Uterus (tissue), 4 donors: Measurements from ENCODE around the gene CDH6. TPM values are rescaled to one million over a fixed set of nuclear protein-coding genes. Genes with fewer than 3 reads are reported as not detected.
A peak's percentile ranks its signal among the peaks of the same experiment; 100 is the strongest.

ENCODE experiments used
- DNase-seq, 2 donors: peaks; one replicate each; pipeline ENCODE4 v3.0.0-alpha.2; 2019 to 2020
- H3K27ac ChIP-seq, 2 donors: fragments of 200-600 bp; sonication (generic); 1 replicate in 1 of 2; 2 replicates in 1 of 2; pipeline ENCODE4 v1.5.1; 2016 to 2018
- H3K27me3 ChIP-seq, 2 donors: fragments of 200-600 bp; sonication (generic); one replicate each; pipeline ENCODE4 v1.5.1; 2018 to 2019; ENCODE audit warnings: control low read depth in 1 of 2
- H3K36me3 ChIP-seq, 2 donors: fragments of 200-600 bp; sonication (generic); one replicate each; pipeline ENCODE4 v1.5.1; 2019; ENCODE audit warnings: control low read depth in 1 of 2
- H3K4me1 ChIP-seq, 2 donors: fragments of 200-600 bp; sonication (generic); one replicate each; pipeline ENCODE4 v1.5.1; 2018 to 2019; ENCODE audit warnings: control low read depth in 1 of 2
- H3K4me3 ChIP-seq, 2 donors: fragments of 200-600 bp; sonication (generic); 1 replicate in 1 of 2; 2 replicates in 1 of 2; pipeline ENCODE4 v1.5.1; 2018 to 2019; ENCODE audit warnings: mild to moderate bottlenecking in 1 of 2
- H3K9me3 ChIP-seq, 2 donors: fragments of 200-600 bp; sonication (generic); one replicate each; pipeline ENCODE4 v1.5.1; 2019; ENCODE audit warnings: control low read depth in 1 of 2
- POLR2A ChIP-seq, 2 donors: fragments of 450-650 bp; IDR thresholded peaks; one replicate each; pipeline ENCODE4 v1.6.1; 2016; ENCODE audit warnings: antibody characterized with exemption in 2 of 2, mild to moderate bottlenecking in 1 of 2, moderate library complexity in 1 of 2
- intact Hi-C: fragments of 100-400 bp; cut with DNase I; formaldehyde crosslinking; loops from one replicate; pipeline ENCODE4 v1.15.1; 2023; ENCODE audit warnings: low total_unique reads
- total RNA-seq, 4 donors: library from RNA; depleted of rRNA in 3 of 4; stranded (reverse); fragments of >200 nt in 3 of 4; gene quantifications; one replicate each; pipeline versions ENCODE4 v1.1.0 to v1.2.4, GENCODE V29; 2014 to 2023
- TF ChIP-seq, protein P1 (sequence below), 4 experiments: fragments of 200-600 bp in 2 of 4; fragments of 450-650 bp in 2 of 4; sonication (generic) in 2 of 4; IDR thresholded peaks; one replicate each; pipeline ENCODE4 v1.5.1; 2016 to 2019; ENCODE audit warnings: antibody characterized with exemption in 4 of 4, mild to moderate bottlenecking in 2 of 4, moderate library complexity in 1 of 4
- donor health status: DM: yes; HTN: yes; CAD: no.

CDH6 gene
- total RNA-seq, 4 donors from 2014 or later = 2.1 to 23.4 (median 7.0) TPM

DNA sequence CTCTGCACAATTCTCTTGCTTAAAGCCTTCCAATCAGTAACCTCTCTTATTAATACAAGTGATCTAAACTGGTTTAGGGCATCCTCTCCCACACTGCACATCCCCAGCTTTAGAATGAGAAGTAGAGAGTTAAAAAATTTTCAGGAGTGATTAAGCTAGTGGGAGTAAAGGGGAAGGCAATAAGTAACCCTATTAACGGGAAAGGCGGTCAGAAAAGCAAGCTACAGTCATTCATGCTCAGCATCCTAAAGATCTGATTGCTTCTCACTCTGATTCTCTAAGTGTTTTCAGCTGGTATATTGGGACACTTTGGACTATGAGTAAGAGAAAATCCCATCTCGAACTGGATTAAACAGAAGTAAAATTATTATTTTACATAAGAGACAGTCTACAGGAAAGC is 15.8 kb downstream of the CDH6 start:
- Histone ChIP-seq H3K4me1 (no peaks in the 10 kb centered on the region), H3K36me3 (no peaks in the 10 kb centered on the region), H3K27me3 (no peaks in the 10 kb centered on the region), H3K27ac (no peak overlapping the region), H3K4me3 (no peak overlapping the region), H3K9me3 (no peaks in the 10 kb centered on the region)
- TF ChIP-seq, protein P1, sequence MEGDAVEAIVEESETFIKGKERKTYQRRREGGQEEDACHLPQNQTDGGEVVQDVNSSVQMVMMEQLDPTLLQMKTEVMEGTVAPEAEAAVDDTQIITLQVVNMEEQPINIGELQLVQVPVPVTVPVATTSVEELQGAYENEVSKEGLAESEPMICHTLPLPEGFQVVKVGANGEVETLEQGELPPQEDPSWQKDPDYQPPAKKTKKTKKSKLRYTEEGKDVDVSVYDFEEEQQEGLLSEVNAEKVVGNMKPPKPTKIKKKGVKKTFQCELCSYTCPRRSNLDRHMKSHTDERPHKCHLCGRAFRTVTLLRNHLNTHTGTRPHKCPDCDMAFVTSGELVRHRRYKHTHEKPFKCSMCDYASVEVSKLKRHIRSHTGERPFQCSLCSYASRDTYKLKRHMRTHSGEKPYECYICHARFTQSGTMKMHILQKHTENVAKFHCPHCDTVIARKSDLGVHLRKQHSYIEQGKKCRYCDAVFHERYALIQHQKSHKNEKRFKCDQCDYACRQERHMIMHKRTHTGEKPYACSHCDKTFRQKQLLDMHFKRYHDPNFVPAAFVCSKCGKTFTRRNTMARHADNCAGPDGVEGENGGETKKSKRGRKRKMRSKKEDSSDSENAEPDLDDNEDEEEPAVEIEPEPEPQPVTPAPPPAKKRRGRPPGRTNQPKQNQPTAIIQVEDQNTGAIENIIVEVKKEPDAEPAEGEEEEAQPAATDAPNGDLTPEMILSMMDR (IDR thresholded peaks at IDR 0.05) = no peak
- TF ChIP-seq POLR2A (IDR thresholded peaks at IDR 0.05) = no peak
- no peak for DNase-seq
- intact Hi-C loops = no loop called here

DNA sequence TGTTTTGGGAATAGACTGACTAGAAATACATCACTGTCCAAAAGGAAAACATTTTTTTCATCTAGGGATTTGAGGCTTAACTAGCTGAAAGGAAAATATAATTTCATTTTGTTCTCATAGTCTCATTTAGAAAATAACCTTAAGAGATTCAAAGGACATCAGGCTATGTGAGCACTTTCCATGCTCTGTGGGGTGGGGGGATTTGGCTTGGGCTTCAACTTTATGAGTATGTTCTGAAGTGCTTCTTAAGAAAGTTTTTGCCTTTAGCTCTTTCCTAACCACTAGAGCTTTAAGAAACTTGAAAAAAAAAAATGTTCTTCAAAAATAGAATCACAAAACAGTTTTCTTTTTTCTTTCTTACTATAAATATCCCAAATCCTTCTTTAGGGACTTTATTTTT is 17.6 kb downstream of the CDH6 start:
- H3K27ac ChIP-seq = peak overlapping the region in 1 of 2 donors; percentile 53
- DNase-seq = no peak
- no peak overlapping the region for H3K4me3 ChIP-seq
- H3K9me3 ChIP-seq = no peaks in the 10 kb centered on the region
- no peaks in the 10 kb centered on the region for H3K36me3 ChIP-seq
- intact Hi-C loops = no loop called here
- no peaks in the 10 kb centered on the region for H3K4me1 ChIP-seq
- TF ChIP-seq, protein P1 (IDR thresholded peaks at IDR 0.05) = no peak
- no peak for TF ChIP-seq POLR2A (IDR thresholded peaks at IDR 0.05)
- no peaks in the 10 kb centered on the region for H3K27me3 ChIP-seq

- intact Hi-C loops = no loop called here
- no peaks in the 10 kb centered on the region for H3K36me3 ChIP-seq
- H3K4me1 ChIP-seq = no peaks in the 10 kb centered on the region
- no peak overlapping the region for H3K27ac ChIP-seq
- DNase-seq = no peak
- TF ChIP-seq, protein P1 (IDR thresholded peaks at IDR 0.05) = no peak
- no peak for TF ChIP-seq POLR2A (IDR thresholded peaks at IDR 0.05)
- no peaks in the 10 kb centered on the region for H3K27me3 ChIP-seq
- no peaks in the 10 kb centered on the region for H3K9me3 ChIP-seq
- no peak overlapping the region for H3K4me3 ChIP-seq
Measured at GRCh38 chr5:31213257-31213656, 19.8 kb downstream of the CDH6 start.

GRCh38 chr5:31213705-31214121 is 20.2 kb downstream of the CDH6 start:
- intact Hi-C loops = no loop called here

DNA sequence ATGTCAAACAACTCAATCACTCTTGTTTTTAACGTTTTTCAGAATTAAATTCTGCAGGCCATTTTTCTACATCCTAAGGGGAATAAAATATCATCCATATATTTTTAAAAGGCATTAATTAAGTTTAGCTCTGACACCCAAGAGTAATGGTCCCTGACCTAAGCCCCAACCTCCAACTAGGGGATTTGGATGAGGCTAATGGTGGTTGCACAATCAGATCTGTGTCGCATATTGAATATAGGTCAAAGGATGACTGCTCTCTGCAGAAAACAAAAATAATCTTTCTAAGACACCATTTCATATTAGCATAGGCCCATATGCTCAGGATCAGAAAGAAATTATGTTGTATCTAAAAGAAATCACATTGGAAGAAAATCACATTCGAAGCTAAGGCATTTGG is 20.7 kb downstream of the CDH6 start:
- no peaks in the 10 kb centered on the region for H3K27me3 ChIP-seq
- no peak for TF ChIP-seq POLR2A (IDR thresholded peaks at IDR 0.05)
- TF ChIP-seq, protein P1 (IDR thresholded peaks at IDR 0.05) = no peak
- no peaks in the 10 kb centered on the region for H3K36me3 ChIP-seq
- H3K4me3 ChIP-seq = no peak overlapping the region
- H3K27ac ChIP-seq = no peak overlapping the region
- no peak for DNase-seq
- no peaks in the 10 kb centered on the region for H3K9me3 ChIP-seq
- intact Hi-C loops = no loop called here
- no peaks in the 10 kb centered on the region for H3K4me1 ChIP-seq

More at GRCh38 chr5:31213705-31214121, 20.2 kb downstream of the CDH6 start:
- TF ChIP-seq, protein P1 (IDR thresholded peaks at IDR 0.05) = no peak
- no peak for TF ChIP-seq POLR2A (IDR thresholded peaks at IDR 0.05)
- H3K27me3 ChIP-seq = no peaks in the 10 kb centered on the region
- no peaks in the 10 kb centered on the region for H3K9me3 ChIP-seq
- no peaks in the 10 kb centered on the region for H3K4me1 ChIP-seq
- H3K4me3 ChIP-seq = no peak overlapping the region
- no peaks in the 10 kb centered on the region for H3K36me3 ChIP-seq
- no peak for DNase-seq
- no peak overlapping the region for H3K27ac ChIP-seq
